Gastroesophageal sphincter (tissue), 3 donors: ENCODE results near the gene TEKT2.

Source experiments
- CTCF ChIP-seq, 4 experiments: fragments of 200-600 bp in 2 of 4; fragments of 450-650 bp in 2 of 4; sonication (generic) in 1 of 4; IDR thresholded peaks; one replicate each; pipeline ENCODE4 v1.5.1; 2017 to 2019; ENCODE audit warnings: antibody characterized with exemption in 4 of 4, mild to moderate bottlenecking in 2 of 4, moderate library complexity in 2 of 4
- EP300 ChIP-seq: sonication (generic); formaldehyde crosslinking; IDR thresholded peaks from one replicate; pipeline ENCODE4 v1.6.1; 2017; ENCODE audit warnings: antibody characterized with exemption, mild to moderate bottlenecking
- POLR2A ChIP-seq, 2 donors: fragments of 450-650 bp; IDR thresholded peaks; one replicate each; pipeline ENCODE4 v1.6.1; 2017; ENCODE audit warnings: antibody characterized with exemption in 2 of 2, mild to moderate bottlenecking in 2 of 2, moderate library complexity in 1 of 2
- POLR2AphosphoS5 ChIP-seq: sonication (generic); formaldehyde crosslinking; IDR thresholded peaks from one replicate; pipeline ENCODE4 v1.6.1; 2017; ENCODE audit warnings: antibody characterized with exemption

DNA sequence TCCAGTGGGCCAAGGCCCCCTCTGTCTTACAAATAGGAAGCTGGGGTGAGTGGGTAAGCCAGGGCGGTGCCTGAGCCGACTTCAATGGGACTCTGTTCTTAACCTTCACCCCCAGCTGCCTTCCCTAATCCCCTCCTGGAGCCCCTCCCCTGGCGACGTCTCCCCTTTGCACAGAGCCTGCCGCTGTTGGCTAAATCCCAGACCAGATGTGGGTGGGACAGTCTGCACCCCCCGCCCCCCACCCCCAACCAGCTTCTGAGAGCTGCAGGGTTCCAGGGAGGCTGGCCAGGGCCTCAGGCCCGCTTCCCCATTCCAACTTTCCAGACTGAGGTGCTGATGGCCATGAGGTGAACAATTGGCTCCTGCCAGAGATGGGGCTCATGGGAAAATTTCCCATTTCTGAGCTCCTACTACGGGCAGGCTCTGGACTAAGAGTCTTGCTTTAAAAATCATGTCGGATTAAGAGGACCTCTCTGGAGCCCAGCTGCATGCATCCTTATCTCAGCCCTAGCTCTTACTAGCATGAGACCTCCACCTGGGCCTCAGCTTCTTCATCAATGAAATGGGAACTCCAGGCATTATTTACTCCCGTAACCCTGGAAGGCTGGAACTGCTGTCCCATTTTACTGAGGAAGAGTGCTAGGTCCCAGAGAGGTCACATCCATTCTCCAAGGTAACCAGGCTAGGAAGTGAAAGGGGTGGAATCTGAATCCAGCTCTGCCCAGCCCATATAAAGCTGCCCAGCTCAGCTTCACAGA, 34.7 kb downstream of the TEKT2 start:
- TF ChIP-seq CTCF (IDR thresholded peaks at IDR 0.05) (no peak), EP300 (no peak), POLR2A (IDR thresholded peaks at IDR 0.05) (no peak), POLR2AphosphoS5 (no peak)
